ENCODE measurements around the gene CXCR1. TPM values are rescaled to one million over a fixed set of nuclear protein-coding genes. Genes with fewer than 3 reads are reported as not detected.

The CXCR1 gene
- total RNA-seq, 1 donor from 2014 or later, result 7.2 TPM

Other genes starting within 250 kb of the CXCR1 start
- gene TNS1, start 164.0 kb downstream of the CXCR1 start, total RNA-seq, result 449 TPM
- gene RUFY4, start 97.7 kb downstream of the CXCR1 start, total RNA-seq, result 0.42 TPM
- gene CXCR2, start 40.9 kb downstream of the CXCR1 start, total RNA-seq, result 9.9 TPM
- 323 TPM for gene ARPC2, start 50.2 kb upstream of the CXCR1 start, total RNA-seq
- 34.8 TPM for gene GPBAR1, start 94.1 kb upstream of the CXCR1 start, total RNA-seq
- gene AAMP, start 103.2 kb upstream of the CXCR1 start, total RNA-seq, result 89.7 TPM
- 51.5 TPM for gene PNKD, start 103.6 kb upstream of the CXCR1 start, total RNA-seq
- gene TMBIM1, start 125.5 kb upstream of the CXCR1 start, total RNA-seq, result 516 TPM
- gene CATIP, start 189.9 kb upstream of the CXCR1 start, total RNA-seq, result not detected
- 122 TPM for gene SLC11A1, start 215.3 kb upstream of the CXCR1 start, total RNA-seq
- gene CTDSP1, start 232.9 kb upstream of the CXCR1 start, total RNA-seq, result 123 TPM

Data from mesenteric fat pad (tissue), 1 donor.